ENCODE data around the gene TCP11.

TCP11 gene

GRCh38 chr6:35088281-35089215 lies 52.6 kb downstream of the TCP11 start:
- no peaks in the 10 kb centered on the region for H3K27me3 Mint-ChIP-seq
- no peaks in the 10 kb centered on the region for H3K4me1 Mint-ChIP-seq
- peaks cover 29% of the 10 kb centered on the region for H3K36me3 Mint-ChIP-seq
- ATAC-seq (ENCODE audit: low read depth) = no peak
- no peaks in the 10 kb centered on the region for H3K9me3 Mint-ChIP-seq
- no peak overlapping the region for H3K27ac Mint-ChIP-seq
- no peak for DNase-seq (ENCODE audit: low spot score in 2 of 2)
- no peak overlapping the region for H3K4me3 Mint-ChIP-seq

- no peaks in the 10 kb centered on the region for H3K27me3 Mint-ChIP-seq
- no peak overlapping the region for H3K4me3 Mint-ChIP-seq
- H3K36me3 Mint-ChIP-seq = peaks cover 33% of the 10 kb centered on the region
- no peak for DNase-seq (ENCODE audit: low spot score in 2 of 2)
- H3K4me1 Mint-ChIP-seq = no peaks in the 10 kb centered on the region
- ATAC-seq (ENCODE audit: low read depth) = no peak
- H3K9me3 Mint-ChIP-seq = no peaks in the 10 kb centered on the region
- no peak overlapping the region for H3K27ac Mint-ChIP-seq
Measured at GRCh38 chr6:35087361-35088280, 53.5 kb downstream of the TCP11 start.

GRCh38 chr6:35086636-35087360 lies 54.3 kb downstream of the TCP11 start:
- Mint-ChIP-seq H3K36me3 (peaks cover 38% of the 10 kb centered on the region), H3K4me3 (no peak overlapping the region), H3K27me3 (no peaks in the 10 kb centered on the region), H3K27ac (no peak overlapping the region), H3K9me3 (no peaks in the 10 kb centered on the region), H3K4me1 (no peaks in the 10 kb centered on the region)
- ATAC-seq (ENCODE audit: low read depth) = no peak
- DNase-seq (ENCODE audit: low spot score in 2 of 2) = no peak

GRCh38 chr6:35086282-35086632 lies 54.9 kb downstream of the TCP11 start:
- peaks cover 43% of the 10 kb centered on the region for H3K36me3 Mint-ChIP-seq
- no peak overlapping the region for H3K27ac Mint-ChIP-seq
- no peaks in the 10 kb centered on the region for H3K4me1 Mint-ChIP-seq

GRCh38 chr6:35085359-35086281 lies 55.5 kb downstream of the TCP11 start:
- Mint-ChIP-seq H3K4me3 (no peak overlapping the region), H3K36me3 (peaks cover 46% of the 10 kb centered on the region), H3K9me3 (no peaks in the 10 kb centered on the region), H3K27ac (no peak overlapping the region), H3K27me3 (no peaks in the 10 kb centered on the region), H3K4me1 (no peaks in the 10 kb centered on the region)
- ATAC-seq (ENCODE audit: low read depth) (no peak), DNase-seq (ENCODE audit: low spot score in 2 of 2) (no peak)

More at GRCh38 chr6:35086282-35086632, 54.9 kb downstream of the TCP11 start:
- DNase-seq (ENCODE audit: low spot score in 2 of 2) (no peak), ATAC-seq (ENCODE audit: low read depth) (no peak)
- Mint-ChIP-seq H3K9me3 (no peaks in the 10 kb centered on the region), H3K4me3 (no peak overlapping the region), H3K27me3 (no peaks in the 10 kb centered on the region)

GRCh38 chr6:35084511-35085203 lies 56.5 kb downstream of the TCP11 start:
- no peaks in the 10 kb centered on the region for H3K4me1 Mint-ChIP-seq
- no peak overlapping the region for H3K4me3 Mint-ChIP-seq
- ATAC-seq (ENCODE audit: low read depth) (no peak), DNase-seq (ENCODE audit: low spot score in 2 of 2) (no peak)
- H3K36me3 Mint-ChIP-seq = peaks cover 46% of the 10 kb centered on the region
- no peaks in the 10 kb centered on the region for H3K9me3 Mint-ChIP-seq
- no peaks in the 10 kb centered on the region for H3K27me3 Mint-ChIP-seq
- no peak overlapping the region for H3K27ac Mint-ChIP-seq

GRCh38 chr6:35084041-35084491 lies 57.1 kb downstream of the TCP11 start:
- Mint-ChIP-seq H3K36me3 (peaks cover 50% of the 10 kb centered on the region), H3K4me1 (no peaks in the 10 kb centered on the region), H3K27ac (no peak overlapping the region), H3K4me3 (no peak overlapping the region), H3K9me3 (no peaks in the 10 kb centered on the region), H3K27me3 (no peaks in the 10 kb centered on the region)
- DNase-seq (ENCODE audit: low spot score in 2 of 2) = no peak
- no peak for ATAC-seq (ENCODE audit: low read depth)

- H3K36me3 Mint-ChIP-seq = peaks cover 48% of the 10 kb centered on the region
- H3K4me1 Mint-ChIP-seq = no peaks in the 10 kb centered on the region
- no peak for ATAC-seq (ENCODE audit: low read depth)
- no peak overlapping the region for H3K4me3 Mint-ChIP-seq
- no peaks in the 10 kb centered on the region for H3K9me3 Mint-ChIP-seq
- no peak overlapping the region for H3K27ac Mint-ChIP-seq
- no peak for DNase-seq (ENCODE audit: low spot score in 2 of 2)
- no peaks in the 10 kb centered on the region for H3K27me3 Mint-ChIP-seq
Measured at GRCh38 chr6:35083507-35083906, 57.6 kb downstream of the TCP11 start.

GRCh38 chr6:35082733-35083403 lies 58.3 kb downstream of the TCP11 start:
- Mint-ChIP-seq H3K9me3 (no peaks in the 10 kb centered on the region), H3K4me1 (no peaks in the 10 kb centered on the region), H3K27me3 (no peaks in the 10 kb centered on the region), H3K27ac (no peak overlapping the region), H3K4me3 (no peak overlapping the region), H3K36me3 (peaks cover 46% of the 10 kb centered on the region)
- ATAC-seq (ENCODE audit: low read depth) (no peak), DNase-seq (ENCODE audit: low spot score in 2 of 2) (no peak)

- DNase-seq (ENCODE audit: low spot score in 2 of 2) = no peak
- Mint-ChIP-seq H3K4me3 (no peak overlapping the region), H3K27me3 (no peaks in the 10 kb centered on the region)
Measured at GRCh38 chr6:35082046-35082732, 59.0 kb downstream of the TCP11 start.

GRCh38 chr6:35081426-35081851 lies 59.7 kb downstream of the TCP11 start:
- H3K36me3 Mint-ChIP-seq = peaks cover 39% of the 10 kb centered on the region
- no peaks in the 10 kb centered on the region for H3K27me3 Mint-ChIP-seq
- no peaks in the 10 kb centered on the region for H3K4me1 Mint-ChIP-seq
- no peaks in the 10 kb centered on the region for H3K9me3 Mint-ChIP-seq
- no peak overlapping the region for H3K4me3 Mint-ChIP-seq
- ATAC-seq (ENCODE audit: low read depth) (no peak), DNase-seq (ENCODE audit: low spot score in 2 of 2) (no peak)
- H3K27ac Mint-ChIP-seq = no peak overlapping the region

More at GRCh38 chr6:35082046-35082732, 59.0 kb downstream of the TCP11 start:
- Mint-ChIP-seq H3K9me3 (no peaks in the 10 kb centered on the region), H3K27ac (no peak overlapping the region), H3K4me1 (no peaks in the 10 kb centered on the region), H3K36me3 (peaks cover 39% of the 10 kb centered on the region)
- no peak for ATAC-seq (ENCODE audit: low read depth)

Data from memory B cell (primary cell).